AG20443 (cell line): ENCODE results near the gene CAMKMT.

Experiments used
- DNase-seq: peaks from one replicate; pipeline ENCODE4 v3.0.0; 2012; ENCODE audit warnings: low spot score, mixed read lengths

The CAMKMT gene

GRCh38 chr2:44772131-44772530, 410.4 kb downstream of the CAMKMT start:
- no peak for DNase-seq

GRCh38 chr2:44772669-44773378, 411.1 kb downstream of the CAMKMT start:
- DNase-seq: no peak

GRCh38 chr2:44774826-44775492, 413.2 kb downstream of the CAMKMT start:
- DNase-seq: no peak

GRCh38 chr2:44777036-44777435, 415.3 kb downstream of the CAMKMT start:
- no peak for DNase-seq

GRCh38 chr2:44777537-44777936, 415.8 kb downstream of the CAMKMT start:
- DNase-seq: peak; percentile 23

- DNase-seq: no peak
Observed at GRCh38 chr2:44778221-44778654, 416.5 kb downstream of the CAMKMT start.

- no peak for DNase-seq
Observed at GRCh38 chr2:44778671-44779476, 417.1 kb downstream of the CAMKMT start.

- no peak for DNase-seq
Observed at GRCh38 chr2:44779793-44780192, 418.0 kb downstream of the CAMKMT start.

GRCh38 chr2:44780406-44780805, 418.7 kb downstream of the CAMKMT start:
- no peak for DNase-seq

GRCh38 chr2:44785433-44785832, 423.7 kb downstream of the CAMKMT start:
- no peak for DNase-seq

GRCh38 chr2:44786045-44786816, 424.5 kb downstream of the CAMKMT start:
- no peak for DNase-seq

GRCh38 chr2:44786817-44787214, 425.1 kb downstream of the CAMKMT start:
- no peak for DNase-seq

- DNase-seq: no peak
Observed at GRCh38 chr2:44787663-44788062, 425.9 kb downstream of the CAMKMT start.

GRCh38 chr2:44789446-44789845, 427.7 kb downstream of the CAMKMT start:
- DNase-seq: no peak

- DNase-seq: no peak
Observed at GRCh38 chr2:44789971-44790721, 428.4 kb downstream of the CAMKMT start.

- no peak for DNase-seq
Observed at GRCh38 chr2:44793322-44793870, 431.6 kb downstream of the CAMKMT start.

GRCh38 chr2:44796771-44797170, 435.0 kb downstream of the CAMKMT start:
- no peak for DNase-seq

GRCh38 chr2:44798139-44798659, 436.5 kb downstream of the CAMKMT start:
- no peak for DNase-seq

GRCh38 chr2:44799105-44799504, 437.4 kb downstream of the CAMKMT start:
- DNase-seq: no peak

- DNase-seq: no peak
Observed at GRCh38 chr2:44799754-44800153, 438.0 kb downstream of the CAMKMT start.
